SK-N-SH (cell line): ENCODE data around the gene FLYWCH2. TPM values are rescaled to one million over a fixed set of nuclear protein-coding genes. Genes with fewer than 3 reads are reported as not detected.

Source experiments
- CTCF ChIA-PET: fragments of 300-600, 350-600 bp; formaldehyde crosslinking; extraction: SDS; loops from one replicate; lab custom pipeline; 2021; lab: Yijun Ruan, JAX
- POLR2A ChIA-PET: fragments of 350-600 bp; sonication (Branson Sonifier 250); formaldehyde crosslinking; extraction: SDS; loops from one replicate; lab custom pipeline; 2020; ENCODE audit warnings: antibody characterized with exemption, inconsistent platforms; lab: Yijun Ruan, JAX
- DNase-seq: peaks from one replicate; pipeline ENCODE4 v3.0.0; 2012
- H2AFZ ChIP-seq: fragments of 200-600 bp; sonication (generic); 2 replicates; pipeline ENCODE4 v1.8.1; 2016; ENCODE audit warnings: antibody characterized with exemption, mild to moderate bottlenecking, low read depth
- H3F3A ChIP-seq: fragments of 200-600 bp; sonication (generic); replicated peaks from 2 replicates; pipeline ENCODE3; 2016; ENCODE audit warnings: antibody characterized with exemption, mild to moderate bottlenecking; ENCODE audit not compliant: insufficient read depth
- H3K27ac ChIP-seq, 2 experiments: fragments of 200-500 bp in 1 of 2; fragments of 200-600 bp in 1 of 2; sonication (Bioruptor generic) in 1 of 2; sonication (generic), shearing (Covaris generic) in 1 of 2; 2 replicates each; pipeline versions ENCODE4 v1.5.1 to v1.6.1; 2014 to 2016; ENCODE audit warnings: low read depth in 2 of 2, inconsistent platforms in 1 of 2, low read length in 1 of 2, mild to moderate bottlenecking in 1 of 2, mixed read lengths in 1 of 2
- H3K27me3 ChIP-seq: fragments of 200-600 bp; sonication (generic), shearing (Covaris generic); 2 replicates; pipeline ENCODE4 v1.6.1; 2016; ENCODE audit warnings: mixed run types; ENCODE audit not compliant: insufficient read depth
- H3K36me3 ChIP-seq, 2 experiments: fragments of 200-500 bp in 1 of 2; fragments of 200-600 bp in 1 of 2; sonication (Bioruptor generic) in 1 of 2; sonication (generic) in 1 of 2; replicated peaks in 1 of 2; 2 replicates each; pipeline versions ENCODE3 to v1.5.1; 2014 to 2016; ENCODE audit warnings: low read length in 1 of 2, mild to moderate bottlenecking in 1 of 2; ENCODE audit not compliant: insufficient read depth in 2 of 2, control insufficient read depth in 1 of 2
- H3K4me1 ChIP-seq, 2 experiments: fragments of 200-500 bp in 1 of 2; fragments of 200-600 bp in 1 of 2; sonication (Bioruptor generic) in 1 of 2; sonication (generic), shearing (Covaris generic) in 1 of 2; 2 replicates each; pipeline versions ENCODE4 v1.5.1 to v1.6.1; 2014 to 2016; ENCODE audit warnings: low read depth in 1 of 2, low read length in 1 of 2, mixed run types in 1 of 2; ENCODE audit not compliant: insufficient read depth in 2 of 2, control insufficient read depth in 1 of 2
- H3K4me2 ChIP-seq: fragments of 200-600 bp; sonication (generic), shearing (Covaris generic); 2 replicates; pipeline ENCODE4 v1.6.1; 2017; ENCODE audit warnings: mixed run types
- H3K4me3 ChIP-seq, 2 experiments: fragments of 200-500 bp in 1 of 2; fragments of 200-600 bp in 1 of 2; sonication (Bioruptor generic) in 1 of 2; sonication (generic), shearing (Covaris generic) in 1 of 2; 2 replicates each; pipeline versions ENCODE4 v1.5.1 to v1.8.1; 2014 to 2016; ENCODE audit warnings: low read depth in 2 of 2, inconsistent platforms in 1 of 2, low read length in 1 of 2, mild to moderate bottlenecking in 1 of 2, mixed read lengths in 1 of 2, moderate library complexity in 1 of 2
- H3K79me2 ChIP-seq: fragments of 200-600 bp; sonication (generic); 2 replicates; pipeline ENCODE4 v1.8.1; 2017; ENCODE audit warnings: mild to moderate bottlenecking; ENCODE audit not compliant: insufficient read depth
- H3K9ac ChIP-seq: fragments of 200-600 bp; sonication (generic); 2 replicates; pipeline ENCODE4 v1.6.1; 2017; ENCODE audit warnings: mixed run types
- H3K9me2 ChIP-seq: fragments of 200-600 bp; sonication (generic); 2 replicates; pipeline ENCODE4 v1.6.1; 2017; ENCODE audit warnings: mixed run types
- H3K9me3 ChIP-seq: fragments of 200-600 bp; sonication (generic); 2 replicates; pipeline ENCODE4 v1.6.1; 2017; ENCODE audit warnings: mixed run types, mild to moderate bottlenecking, moderate library complexity
- H4K20me1 ChIP-seq: fragments of 200-600 bp; sonication (generic); 2 replicates; pipeline ENCODE4 v1.6.1; 2017; ENCODE audit warnings: mild to moderate bottlenecking, mixed run types; ENCODE audit not compliant: insufficient read depth
- CTCF ChIP-seq: fragments of 200-600 bp; sonication (generic); IDR thresholded peaks from 2 replicates; pipeline ENCODE4 v1.6.1; 2017; ENCODE audit warnings: antibody characterized with exemption, mild to moderate bottlenecking, moderate library complexity
- EZH2phosphoT487 ChIP-seq: fragments of 200-600 bp; sonication (generic); IDR thresholded peaks from 2 replicates; pipeline ENCODE4 v1.6.1; 2017; ENCODE audit warnings: low read depth, mixed run types, mild to moderate bottlenecking, antibody characterized with exemption, moderate library complexity, borderline replicate concordance
- JUND ChIP-seq: IDR thresholded peaks from 2 replicates; pipeline ENCODE4 v1.4.0; 2012
- MAX ChIP-seq: IDR thresholded peaks from 2 replicates; pipeline ENCODE4 v1.4.0; 2012; ENCODE audit warnings: low read depth
- NRF1 ChIP-seq: IDR thresholded peaks from 2 replicates; pipeline ENCODE4 v1.6.1; 2012; ENCODE audit warnings: low read depth, mild to moderate bottlenecking, low read length
- PBX3 ChIP-seq: IDR thresholded peaks from 2 replicates; pipeline ENCODE4; 2012
- RCOR1 ChIP-seq: fragments of 150-350 bp; IDR thresholded peaks from 2 replicates; pipeline ENCODE4 v1.6.1; 2017; ENCODE audit warnings: antibody characterized with exemption, low read length
- RXRA ChIP-seq: IDR thresholded peaks from 2 replicates; pipeline ENCODE4 v1.4.0; 2012; ENCODE audit warnings: low read depth, mild to moderate bottlenecking, borderline replicate concordance
- SIN3A ChIP-seq: IDR thresholded peaks from 2 replicates; pipeline ENCODE4 v1.6.1; 2012; ENCODE audit warnings: low read depth, mild to moderate bottlenecking, low read length, moderate library complexity, borderline replicate concordance
- TAF1 ChIP-seq: IDR thresholded peaks from 2 replicates; pipeline ENCODE4 v1.6.1; 2012; ENCODE audit warnings: low read depth, mild to moderate bottlenecking, low read length, moderate library complexity, borderline replicate concordance
- TEAD4 ChIP-seq: IDR thresholded peaks from 2 replicates; pipeline ENCODE4 v1.4.0; 2012; ENCODE audit warnings: mild to moderate bottlenecking, borderline replicate concordance; ENCODE audit not compliant: insufficient read depth
- USF1 ChIP-seq: IDR thresholded peaks from 2 replicates; pipeline ENCODE4 v1.4.0; 2012; ENCODE audit warnings: low read depth, borderline replicate concordance
- USF2 ChIP-seq: fragments of 150-350 bp; IDR thresholded peaks from 2 replicates; pipeline ENCODE4 v1.6.1; 2017; ENCODE audit warnings: antibody characterized with exemption, low read length, low read depth, borderline replicate concordance
- YY1 ChIP-seq: IDR thresholded peaks from 2 replicates; pipeline ENCODE4 v1.4.0; 2012; ENCODE audit warnings: low read depth, mild to moderate bottlenecking
- WGBS: methylation state at CpG from one replicate; pipeline ENCODE4 v1.1.6; 2017; ENCODE audit warnings: low lambda C conversion rate; 5-methylcytosine and 5-hydroxymethylcytosine counted together
- polyA plus RNA-seq, 3 experiments: library from polyadenylated mRNA; depleted of rRNA; stranded (reverse); fragments of >200 nt; gene quantifications; 2 replicates each; pipeline ENCODE4 v1.2.3, GENCODE V29; 2012

Gene FLYWCH2
- polyA plus RNA-seq, 1 of the 3 experiments (the other 2 are of a cell fraction), result 64.8 TPM

GRCh38 chr16:2900526-2901075 lies 17.6 kb downstream of the FLYWCH2 start (continued):
- TF ChIP-seq RXRA (no peak), JUND (no peak), CTCF (no peak), SIN3A (no peak)

GRCh38 chr16:2902337-2903130 lies 19.5 kb downstream of the FLYWCH2 start:
- POLR2A ChIA-PET, result no interaction called here
- no peaks in the 10 kb centered on the region for H4K20me1 ChIP-seq
- no peak overlapping the region for H2AFZ ChIP-seq
- TF ChIP-seq USF2 (no peak), YY1 (no peak), USF1 (no peak), EZH2phosphoT487 (no peak), RCOR1 (no peak), MAX (no peak), PBX3 (no peak), TAF1 (no peak), NRF1 (no peak), TEAD4 (no peak)
- no peak overlapping the region for H3K27ac ChIP-seq
- no peaks in the 10 kb centered on the region for H3K27me3 ChIP-seq
- CTCF ChIA-PET, result interaction anchor here (1.9 to 2.2 kb wide), 2 partner anchors 24 to 129 kb away, joined by 6 to 11 read pairs; no protein-coding TSS in a partner anchor
- no peaks in the 10 kb centered on the region for H3K9me2 ChIP-seq
- H3F3A ChIP-seq, result peaks cover 18% of the 10 kb centered on the region
- no peak overlapping the region for H3K4me2 ChIP-seq
- H3K79me2 ChIP-seq, result peaks cover 3% of the 10 kb centered on the region; the same call in 1 of the 2 replicates
- 95% methylated on average over 9 of the region's 9 CpGs for WGBS
- no peak overlapping the region for H3K4me3 ChIP-seq
- peaks cover 6 to 8% of the 10 kb centered on the region in 2 experiments; a peak in 2 of 4 replicates for H3K4me1 ChIP-seq
- H3K9ac ChIP-seq, result no peak overlapping the region
- DNase-seq, result peak; percentile 8
- no peaks in the 10 kb centered on the region for H3K9me3 ChIP-seq
- peaks cover 0 to 5% of the 10 kb centered on the region in 2 experiments for H3K36me3 ChIP-seq
